HEK293T (cell line): ENCODE measurements around the gene CTAGE15.
"Not testable (repeated sequence)": the region's sequence is repeated elsewhere in the genome, so short reads cannot be mapped to it uniquely, and the experiment has no call there.

Experiments
- ARNT ChIP-seq: fragments of 450-650 bp; IDR thresholded peaks from 2 replicates; pipeline ENCODE4 v1.6.1; 2017; ENCODE audit warnings: mild to moderate bottlenecking
- BHLHE40 ChIP-seq: fragments of 450-650 bp; IDR thresholded peaks from 2 replicates; pipeline ENCODE4 v1.6.1; 2016; ENCODE audit warnings: mild to moderate bottlenecking, moderate library complexity, borderline replicate concordance
- CTBP1 ChIP-seq: fragments of 450-650 bp; IDR thresholded peaks from 2 replicates; pipeline ENCODE4 v1.6.1; 2016; ENCODE audit warnings: borderline replicate concordance
- ELF4 ChIP-seq: fragments of 450-650 bp; IDR thresholded peaks from 2 replicates; pipeline ENCODE4 v1.6.1; 2017; ENCODE audit warnings: antibody characterized with exemption
- FOXA1 ChIP-seq: fragments of 450-650 bp; IDR thresholded peaks from 2 replicates; pipeline ENCODE4 v1.6.1; 2016; ENCODE audit warnings: mild to moderate bottlenecking
- FOXK2 ChIP-seq: fragments of 450-650 bp; IDR thresholded peaks from 2 replicates; pipeline ENCODE4 v1.6.1; 2016; ENCODE audit warnings: mild to moderate bottlenecking
- FOXM1 ChIP-seq: fragments of 450-650 bp; IDR thresholded peaks from 2 replicates; pipeline ENCODE4 v1.6.1; 2017; ENCODE audit warnings: mild to moderate bottlenecking, borderline replicate concordance
- HDGF ChIP-seq: fragments of 450-650 bp; IDR thresholded peaks from 2 replicates; pipeline ENCODE4 v1.6.1; 2017; ENCODE audit warnings: antibody characterized with exemption, borderline replicate concordance
- NFRKB ChIP-seq: fragments of 450-650 bp; IDR thresholded peaks from 2 replicates; pipeline ENCODE4 v1.6.1; 2016; ENCODE audit warnings: mild to moderate bottlenecking, moderate library complexity
- SP1 ChIP-seq: fragments of 450-650 bp; IDR thresholded peaks from 2 replicates; pipeline ENCODE4 v1.6.1; 2017
- SUZ12 ChIP-seq: fragments of 450-650 bp; IDR thresholded peaks from 2 replicates; pipeline ENCODE4 v1.6.1; 2016; ENCODE audit warnings: mild to moderate bottlenecking
- TARDBP ChIP-seq: fragments of 450-650 bp; IDR thresholded peaks from 2 replicates; pipeline ENCODE4 v1.6.1; 2016
- ZNF384 ChIP-seq: fragments of 450-650 bp; IDR thresholded peaks from 2 replicates; pipeline ENCODE4 v1.6.1; 2016

DNA sequence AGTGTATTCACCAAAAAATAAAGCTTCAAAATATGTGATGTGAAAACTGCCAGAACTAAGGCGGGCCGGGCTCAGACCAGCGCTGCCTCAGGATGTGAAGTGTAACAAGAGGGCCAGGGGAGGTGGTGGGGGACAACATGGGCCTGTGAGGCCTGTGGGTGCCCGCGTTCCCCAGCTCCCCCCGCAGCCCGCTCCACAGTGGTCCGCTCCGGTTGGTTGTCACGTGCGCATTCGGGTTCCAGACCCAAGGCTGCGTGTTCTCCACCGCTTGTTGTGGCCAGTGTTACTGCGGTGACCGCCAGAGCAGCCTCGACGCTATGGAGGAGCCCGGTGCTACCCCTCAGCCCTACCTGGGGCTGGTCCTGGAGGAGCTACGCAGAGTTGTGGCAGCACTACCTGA is at the start of gene CTAGE15:
- TF ChIP-seq FOXA1, ZNF384, TARDBP, FOXK2, ARNT, SP1, FOXM1, CTBP1, NFRKB, BHLHE40, HDGF, ELF4, SUZ12: not testable (repeated sequence)
